HG02938 (cell line): ENCODE measurements around the gene TAC3.

Source experiments
- ATAC-seq: cut with Tn5 transposase; IDR thresholded peaks from one replicate; pipeline ENCODE4 v1.9.1; 2021; ENCODE audit warnings: mild to moderate bottlenecking, moderate library complexity; ENCODE audit not compliant: unreplicated experiment

Gene TAC3

GRCh38 chr12:57005980-57006808 lies 10.1 kb downstream of the TAC3 start, which contains the start of gene ZBTB39:
TSS of gene ZBTB39 (minus strand) at chr12:57006546. CDS start at chr12:57004917, 1,629 bp downstream.
- ATAC-seq = peak; percentile 45

DNA sequence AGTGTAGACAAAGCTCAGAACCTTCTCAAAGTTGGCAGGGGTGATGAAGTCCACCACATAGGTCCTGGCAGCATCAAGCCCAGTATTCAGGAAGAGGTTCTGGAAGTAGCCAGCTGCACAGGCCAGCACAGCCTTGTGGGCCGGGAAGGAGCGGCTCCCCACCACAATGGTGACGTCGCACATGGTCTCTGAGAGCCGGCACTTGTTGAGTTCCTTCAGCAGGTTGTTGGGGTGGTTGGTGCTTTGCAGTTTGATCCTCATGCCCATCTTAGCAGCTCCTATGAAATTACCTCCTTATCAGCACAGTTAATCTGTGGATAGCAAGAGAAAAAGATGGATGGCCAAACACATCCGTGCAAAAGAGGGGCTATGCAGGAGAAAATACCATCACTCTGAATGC lies 11.7 kb downstream of the TAC3 start:
- ATAC-seq = no peak

- no peak for ATAC-seq
These were observed 12.9 kb downstream of the TAC3 start for GRCh38 chr12:57003395-57003794.

- no peak for ATAC-seq
These were observed 14.9 kb downstream of the TAC3 start for GRCh38 chr12:57001448-57001906.

DNA sequence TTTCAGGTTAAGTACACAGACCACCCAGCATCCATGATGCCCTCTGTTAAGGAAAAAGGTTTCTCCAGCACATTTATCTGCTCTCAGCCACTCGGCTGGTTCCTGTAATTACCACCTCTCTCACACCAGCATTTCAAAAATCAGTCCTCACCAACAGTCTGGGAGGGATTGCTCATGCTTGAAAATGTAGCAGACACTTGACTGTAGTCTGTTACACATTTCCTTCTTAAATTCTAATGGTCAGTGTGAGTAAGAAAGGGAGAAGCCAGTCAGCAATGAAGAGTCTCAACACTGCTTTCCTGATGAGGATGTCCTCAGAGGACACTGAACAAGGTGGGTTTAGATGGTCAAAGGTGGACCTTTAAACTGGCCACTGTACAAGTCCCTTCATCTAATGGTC lies 15.9 kb downstream of the TAC3 start:
- no peak for ATAC-seq

DNA sequence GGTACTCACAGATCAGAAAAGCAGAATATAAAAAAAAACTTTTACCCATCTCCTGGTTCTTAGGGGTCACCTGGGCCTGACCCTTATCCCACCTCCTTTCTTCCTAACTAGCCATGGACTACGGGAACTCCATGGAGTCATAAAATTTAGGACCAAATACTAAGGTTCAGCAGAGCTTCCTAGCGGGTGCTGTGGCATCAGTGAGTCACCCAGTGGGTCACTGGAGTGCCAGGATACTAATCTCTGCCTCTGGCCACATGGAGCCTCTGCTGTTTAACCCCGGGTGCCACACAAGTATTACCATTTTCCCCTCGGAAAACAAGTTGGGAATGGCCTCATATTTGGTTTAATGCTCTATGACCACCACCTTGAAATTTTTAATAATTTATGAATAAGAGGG lies 16.9 kb downstream of the TAC3 start:
- no peak for ATAC-seq

DNA sequence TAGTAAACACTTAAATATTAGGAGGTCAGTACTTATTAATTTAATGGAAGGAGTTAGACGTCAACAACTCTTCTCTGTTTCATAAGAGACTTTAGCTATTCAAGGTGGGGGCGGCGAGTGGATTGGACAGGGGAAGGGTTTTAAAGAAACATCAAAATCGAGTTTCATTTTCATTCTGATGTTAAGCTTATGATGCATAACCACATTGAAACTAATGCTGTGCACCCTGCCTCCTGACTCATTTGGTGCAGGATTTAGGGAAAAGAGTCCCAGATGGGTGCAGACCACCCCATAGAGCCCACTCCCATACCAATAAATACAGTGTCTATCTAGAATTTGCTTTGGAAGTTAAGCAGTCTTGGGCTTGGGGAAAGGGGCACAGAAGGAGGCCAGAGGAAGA lies 17.3 kb downstream of the TAC3 start:
- peak; percentile 82 for ATAC-seq

DNA sequence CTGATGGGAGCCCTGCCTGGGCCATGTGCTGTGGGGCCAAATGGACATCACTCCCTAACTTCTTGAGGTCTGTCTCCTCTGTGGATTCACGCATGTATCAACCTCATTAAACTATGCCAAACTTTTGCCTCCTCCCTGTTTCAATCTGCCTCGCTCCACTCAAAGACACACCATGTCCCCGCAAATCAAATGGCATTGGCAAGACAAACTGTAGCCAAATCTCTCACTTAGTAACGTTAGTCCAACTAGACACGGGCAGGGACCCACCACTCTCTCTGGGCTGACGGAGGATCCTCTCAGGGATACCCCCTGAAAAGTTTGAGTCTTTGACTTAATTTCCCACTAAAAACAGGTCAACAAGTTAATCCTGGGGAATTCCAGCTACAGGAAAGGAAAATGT lies 18.0 kb downstream of the TAC3 start:
- no peak for ATAC-seq

DNA sequence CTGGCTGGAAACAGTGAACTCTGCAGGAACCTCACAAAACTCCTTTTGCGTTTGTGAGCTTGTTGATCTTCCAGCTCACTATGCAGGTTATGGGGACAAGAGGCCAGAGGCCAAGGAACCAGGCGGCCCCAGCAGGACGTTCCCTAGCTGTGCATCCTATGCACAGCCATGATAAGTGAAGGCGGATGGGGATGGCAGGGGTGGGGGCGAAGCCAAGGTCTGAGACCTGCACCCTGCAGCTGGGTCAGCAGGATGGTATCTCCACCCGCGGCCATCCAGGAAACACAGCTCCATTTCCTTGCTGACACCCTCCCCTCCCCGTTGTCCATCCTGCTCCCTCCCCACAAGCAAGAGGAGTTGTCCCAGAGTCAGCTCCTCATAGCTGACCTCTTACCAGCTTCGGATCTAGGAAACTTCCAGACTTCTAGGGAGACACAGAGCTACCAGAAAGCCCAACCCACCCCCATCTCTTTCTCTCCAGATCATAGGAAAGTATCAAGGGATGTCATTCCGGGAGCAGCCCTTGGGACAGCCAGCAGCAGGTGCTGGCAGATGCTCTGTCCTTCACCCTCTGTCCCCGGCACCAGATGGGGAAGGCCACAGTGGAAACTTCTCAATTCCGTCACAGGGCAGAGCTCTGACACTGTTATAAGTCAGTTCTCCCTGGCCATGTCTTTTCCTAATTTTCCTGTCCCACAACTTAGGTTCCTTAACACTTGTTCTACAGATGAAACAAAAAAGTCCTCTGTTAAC lies 19.4 kb downstream of the TAC3 start:
- ATAC-seq = no peak

DNA sequence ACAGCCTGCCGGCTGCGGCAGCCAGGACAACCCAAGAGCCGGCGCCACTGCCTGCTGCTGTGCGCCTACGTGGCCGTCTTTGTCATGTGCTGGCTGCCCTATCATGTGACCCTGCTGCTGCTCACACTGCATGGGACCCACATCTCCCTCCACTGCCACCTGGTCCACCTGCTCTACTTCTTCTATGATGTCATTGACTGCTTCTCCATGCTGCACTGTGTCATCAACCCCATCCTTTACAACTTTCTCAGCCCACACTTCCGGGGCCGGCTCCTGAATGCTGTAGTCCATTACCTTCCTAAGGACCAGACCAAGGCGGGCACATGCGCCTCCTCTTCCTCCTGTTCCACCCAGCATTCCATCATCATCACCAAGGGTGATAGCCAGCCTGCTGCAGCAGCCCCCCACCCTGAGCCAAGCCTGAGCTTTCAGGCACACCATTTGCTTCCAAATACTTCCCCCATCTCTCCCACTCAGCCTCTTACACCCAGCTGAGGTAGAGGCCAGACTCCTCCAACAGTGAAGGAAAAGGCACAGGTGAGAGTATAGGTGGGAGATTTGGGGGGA lies 20.3 kb downstream of the TAC3 start:
- ATAC-seq = no peak

DNA sequence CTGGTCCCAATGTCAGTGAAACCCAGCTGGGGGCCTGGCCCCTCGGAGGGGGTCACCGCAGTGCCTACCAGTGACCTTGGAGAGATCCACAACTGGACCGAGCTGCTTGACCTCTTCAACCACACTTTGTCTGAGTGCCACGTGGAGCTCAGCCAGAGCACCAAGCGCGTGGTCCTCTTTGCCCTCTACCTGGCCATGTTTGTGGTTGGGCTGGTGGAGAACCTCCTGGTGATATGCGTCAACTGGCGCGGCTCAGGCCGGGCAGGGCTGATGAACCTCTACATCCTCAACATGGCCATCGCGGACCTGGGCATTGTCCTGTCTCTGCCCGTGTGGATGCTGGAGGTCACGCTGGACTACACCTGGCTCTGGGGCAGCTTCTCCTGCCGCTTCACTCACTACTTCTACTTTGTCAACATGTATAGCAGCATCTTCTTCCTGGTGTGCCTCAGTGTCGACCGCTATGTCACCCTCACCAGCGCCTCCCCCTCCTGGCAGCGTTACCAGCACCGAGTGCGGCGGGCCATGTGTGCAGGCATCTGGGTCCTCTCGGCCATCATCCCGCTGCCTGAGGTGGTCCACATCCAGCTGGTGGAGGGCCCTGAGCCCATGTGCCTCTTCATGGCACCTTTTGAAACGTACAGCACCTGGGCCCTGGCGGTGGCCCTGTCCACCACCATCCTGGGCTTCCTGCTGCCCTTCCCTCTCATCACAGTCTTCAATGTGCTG lies 21.0 kb downstream of the TAC3 start:
- no peak for ATAC-seq

GRCh38 chr12:56994231-56994746 lies 22.0 kb downstream of the TAC3 start:
- no peak for ATAC-seq

DNA sequence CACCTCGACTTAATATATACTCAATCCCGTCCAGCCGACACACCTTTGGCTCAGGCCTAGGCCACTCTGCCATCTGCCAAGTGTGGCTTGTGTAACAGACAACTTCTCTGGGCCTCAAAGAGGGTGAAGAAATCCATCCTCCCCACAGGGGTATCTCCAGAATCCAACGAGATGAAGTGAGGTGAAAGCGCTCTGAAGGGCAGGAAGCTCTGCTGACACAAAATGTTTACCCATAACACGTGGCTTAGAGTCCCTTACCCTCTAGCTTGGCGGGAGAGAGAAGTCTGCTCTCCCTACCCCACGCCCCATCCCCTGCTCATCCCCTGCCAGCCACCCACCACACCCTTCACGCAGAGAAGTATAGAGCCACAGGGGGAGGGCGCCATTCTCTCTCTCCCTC lies 23.0 kb downstream of the TAC3 start:
- no peak for ATAC-seq

DNA sequence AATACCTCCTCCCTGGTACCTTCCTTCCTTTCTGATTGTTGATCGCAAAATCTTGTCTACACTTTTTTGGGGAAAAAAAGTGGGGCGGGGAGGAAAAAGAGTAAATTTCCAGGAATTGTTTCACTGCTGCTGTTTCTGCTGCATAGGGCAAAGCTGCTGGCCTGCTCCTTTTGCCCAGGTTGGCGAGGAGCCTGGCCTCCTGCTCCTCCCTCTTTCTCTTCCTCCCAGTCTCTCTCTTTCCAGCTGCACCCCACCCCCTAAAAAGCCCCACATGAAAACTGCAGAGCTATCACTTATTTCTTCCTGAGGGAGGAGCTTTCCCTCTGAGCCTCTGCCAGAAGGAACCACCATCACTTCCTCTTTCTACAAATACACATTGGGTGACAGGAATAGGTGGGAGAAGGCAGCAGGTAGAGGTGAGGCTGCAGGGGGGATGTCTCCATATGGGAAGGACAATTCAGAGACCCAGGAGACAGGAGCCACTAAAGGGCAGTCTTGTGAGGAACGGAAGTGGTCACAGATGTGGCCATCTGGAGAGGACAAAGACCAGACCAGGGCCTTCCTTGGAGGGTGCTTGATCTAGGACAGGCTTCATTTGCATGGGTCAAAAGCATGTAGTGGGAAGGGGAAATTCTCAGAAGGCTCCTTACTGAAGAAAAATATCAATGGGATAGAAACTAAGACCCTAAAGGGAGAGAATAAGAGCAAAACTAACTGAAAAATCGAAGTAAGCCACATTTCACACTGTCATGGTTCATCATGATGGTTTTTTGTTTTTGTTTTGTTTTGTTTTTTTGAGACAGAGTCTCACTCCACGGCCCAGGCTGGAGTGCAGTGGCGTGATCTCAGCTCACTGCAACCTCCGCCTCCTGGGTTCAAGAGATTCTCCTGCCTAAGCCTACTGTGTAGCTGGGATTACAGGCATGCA lies 24.7 kb downstream of the TAC3 start:
- ATAC-seq = no peak

GRCh38 chr12:56990648-56991318 lies 25.5 kb downstream of the TAC3 start:
- ATAC-seq = no peak

DNA sequence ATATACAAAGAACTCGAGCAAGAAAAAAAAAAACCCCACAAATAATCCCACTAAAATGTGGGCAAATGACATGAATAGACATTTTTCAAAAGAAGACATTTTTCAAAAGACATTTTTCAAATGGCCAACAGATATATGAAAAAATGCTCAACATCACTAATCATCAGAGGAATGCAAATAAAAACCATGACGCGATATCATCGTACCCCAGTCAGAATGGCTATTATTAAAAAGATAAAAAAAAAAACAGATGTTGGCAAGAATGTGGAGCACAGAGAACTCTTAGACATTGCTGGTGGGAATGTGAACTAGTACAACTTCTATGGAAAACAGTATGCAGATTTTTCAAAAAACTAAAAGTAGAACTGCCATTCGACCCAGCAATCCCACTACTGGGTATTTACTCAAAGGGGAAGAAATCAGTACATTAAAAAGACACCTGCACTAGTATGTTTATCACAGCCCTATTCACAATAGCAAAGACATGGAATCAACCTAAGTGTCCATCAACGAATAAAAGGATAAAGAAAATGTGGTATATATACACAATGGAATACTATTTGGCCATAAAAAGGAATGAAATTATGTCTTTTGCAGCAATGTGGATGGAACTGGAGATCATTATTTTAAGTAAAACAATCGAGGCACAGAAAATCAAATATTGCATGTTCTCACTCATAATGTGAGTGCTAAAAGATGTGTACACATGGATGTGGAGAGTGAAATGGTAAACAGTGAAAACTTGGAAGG lies 26.3 kb downstream of the TAC3 start:
- ATAC-seq = no peak

- no peak for ATAC-seq
These were observed 28.1 kb downstream of the TAC3 start for GRCh38 chr12:56988207-56988739.

DNA sequence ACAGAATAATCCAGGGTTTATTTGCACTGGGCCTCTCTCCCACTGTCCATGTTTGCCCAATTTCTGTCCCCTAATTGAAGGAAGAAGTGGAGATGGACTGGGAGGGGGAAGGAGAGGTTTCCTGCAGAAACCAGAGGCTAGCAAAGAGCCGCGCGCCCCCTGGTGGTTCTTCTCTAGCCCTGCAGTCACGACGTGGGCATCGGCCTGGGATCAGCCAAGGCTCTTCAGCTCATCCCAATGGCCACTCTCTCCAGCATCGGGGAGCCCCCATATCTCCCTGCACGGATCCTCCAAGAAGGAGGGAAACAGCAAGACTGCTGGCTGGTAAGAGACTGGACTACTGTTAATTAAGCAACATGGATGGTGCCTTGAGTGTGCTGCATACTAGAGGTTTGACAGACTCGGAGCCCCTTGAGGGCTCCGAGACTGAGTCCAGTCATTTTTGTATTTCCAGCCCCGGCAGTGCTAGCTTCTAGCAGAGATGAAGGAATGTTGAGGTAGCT lies 28.7 kb downstream of the TAC3 start:
- ATAC-seq = no peak
